Measurements from ENCODE around the gene AGR2. TPM values are rescaled to one million over a fixed set of nuclear protein-coding genes. Genes with fewer than 3 reads are reported as not detected.

AGR2 gene
- total and polyA plus RNA-seq, 2 of the 4 experiments (the other 2 are of a cell fraction), result not detected

DNA sequence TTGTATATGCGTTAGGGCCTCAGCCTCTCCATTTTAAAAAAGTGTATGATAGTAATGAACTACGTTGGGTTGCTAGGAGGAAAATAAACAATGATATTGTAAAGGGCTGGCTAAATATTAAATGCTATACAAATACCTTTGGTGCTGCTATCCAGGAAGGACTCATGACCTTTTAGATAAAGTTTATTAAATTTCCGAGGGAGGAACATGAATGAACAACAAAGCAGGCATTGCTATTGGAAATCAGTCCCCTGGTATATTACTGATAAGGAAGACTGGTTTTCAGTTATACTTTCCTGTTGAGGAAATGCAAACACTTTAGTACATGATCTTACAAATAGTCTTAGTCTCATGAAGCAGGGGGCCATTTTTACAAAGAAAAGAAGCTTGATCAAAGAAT lies 17.2 kb upstream of the AGR2 start:
- ChIA-PET POLR2A (ENCODE audit: unreplicated experiment) (interaction anchor here (0.5 kb wide), 1 partner anchor 1651 kb away, joined by 3 read pairs; no protein-coding TSS in a partner anchor), CTCF (interaction anchor here (0.6 kb wide), 1 partner anchor 160 kb away, joined by 3 read pairs; no protein-coding TSS in a partner anchor)
- intact Hi-C loops (cut with micrococcal nuclease), result no loop called here
- Histone ChIP-seq H2AK5ac (ENCODE audit: low read depth, low read length) (no peak overlapping the region), H2AK9ac (replicated peaks; ENCODE audit: low read depth, low read length, poor library complexity) (no peak overlapping the region), H4K8ac (ENCODE audit: low read depth in 2 of 2, low read length in 2 of 2) (no peak overlapping the region), H3K36me3 (ENCODE audit: control insufficient read depth, insufficient read depth, low read length) (no peaks in the 10 kb centered on the region), H3K4me1 (ENCODE audit: control insufficient read depth, insufficient read depth, low read length) (peaks cover 2% of the 10 kb centered on the region; the same call in 1 of the 2 replicates), H3K9ac (ENCODE audit: low read depth, low read length) (no peak overlapping the region), H2AFZ (replicated peaks; ENCODE audit: low read length, poor library complexity) (no peak overlapping the region), H3K4ac (ENCODE audit: low read depth, low read length) (no peak overlapping the region), H2BK20ac (ENCODE audit: low read depth, low read length) (no peak overlapping the region), H3K9me1 (ENCODE audit: insufficient read depth, low read length) (no peaks in the 10 kb centered on the region), H4K20me1 (ENCODE audit: insufficient read depth, low read length) (no peaks in the 10 kb centered on the region), H2BK15ac (ENCODE audit: low read depth, low read length) (no peak overlapping the region), H3K27ac (ENCODE audit: insufficient read depth, low read length) (no peak overlapping the region), H2BK120ac (ENCODE audit: low read depth, low read length) (no peak overlapping the region), H3K14ac (replicated peaks; ENCODE audit: low read depth, low read length) (no peak overlapping the region), H3K56ac (ENCODE audit: extremely low read depth, insufficient read depth, low read length) (no peak overlapping the region), H3K4me2 (ENCODE audit: low read depth, low read length) (no peak overlapping the region), H3K27me3 (ENCODE audit: control insufficient read depth, insufficient read depth, low read length) (no peaks in the 10 kb centered on the region), H4K5ac (ENCODE audit: low read depth, low read length) (no peak overlapping the region), H3K18ac (ENCODE audit: low read depth, low read length) (no peak overlapping the region), H4K91ac (ENCODE audit: insufficient read depth, low read depth, low read length) (no peak overlapping the region), H3K9me3 (ENCODE audit: control insufficient read depth, insufficient read depth, low read length) (no peaks in the 10 kb centered on the region), H2BK5ac (ENCODE audit: low read depth, low read length, poor library complexity, severe bottlenecking) (no peak overlapping the region), H3K79me1 (ENCODE audit: low read depth in 1 of 2, low read length in 2 of 2) (no peaks in the 10 kb centered on the region), H3K4me3 (ENCODE audit: insufficient read depth, low read depth, low read length) (no peak overlapping the region), H3K23ac (ENCODE audit: low read depth, low read length) (no peak overlapping the region)
- dilution Hi-C loops (cut with HindIII; ENCODE audit: low sequenced_read_pairs, unreplicated experiment), result no loop called here
- DNase-seq, result no peak
- TF ChIP-seq USF2 (IDR thresholded peaks at IDR 0.05; ENCODE audit: low read depth, low read length) (no peak), NFE2L2 (IDR thresholded peaks at IDR 0.05; ENCODE audit: low read depth, low read length) (no peak)
- ATAC-seq (ENCODE audit: low read depth), result no peak
- in situ Hi-C loops (cut with MboI; ENCODE audit: low sequenced_read_pairs), result no loop called here
- no TSS peak for BruUV-seq (replicated peaks)
- WGBS, 2 experiments (ENCODE audit: extremely low coverage in 2 of 2, insufficient read length in 1 of 2), result no CpG with 5 or more reads among the region's 3 CpGs
